Right lobe of liver (tissue), 4 donors: ENCODE results near the gene CRTC2.
"Not testable (repeated sequence)": the region's sequence is repeated elsewhere in the genome, so short reads cannot be mapped to it uniquely, and the experiment has no call there.

Source experiments
- POLR2A ChIP-seq: fragments of 450-650 bp; IDR thresholded peaks from one replicate; pipeline ENCODE4 v1.6.1; 2017; ENCODE audit warnings: antibody characterized with exemption, mild to moderate bottlenecking
- TF ChIP-seq, protein P1 (sequence below), 4 donors: fragments of 200-600 bp in 3 of 4; fragments of 450-650 bp in 1 of 4; IDR thresholded peaks; one replicate each; pipeline versions ENCODE4 v1.5.1 to v1.8.0; 2016 to 2022; ENCODE audit warnings: antibody characterized with exemption in 4 of 4, mild to moderate bottlenecking in 2 of 4
- donor health status: DM: no; HTN: no; CAD: no.
- donor health status: DM: no; HTN: no; CAD: no.
- donor health status: DM: no; HTN: yes; CAD: no.

DNA sequence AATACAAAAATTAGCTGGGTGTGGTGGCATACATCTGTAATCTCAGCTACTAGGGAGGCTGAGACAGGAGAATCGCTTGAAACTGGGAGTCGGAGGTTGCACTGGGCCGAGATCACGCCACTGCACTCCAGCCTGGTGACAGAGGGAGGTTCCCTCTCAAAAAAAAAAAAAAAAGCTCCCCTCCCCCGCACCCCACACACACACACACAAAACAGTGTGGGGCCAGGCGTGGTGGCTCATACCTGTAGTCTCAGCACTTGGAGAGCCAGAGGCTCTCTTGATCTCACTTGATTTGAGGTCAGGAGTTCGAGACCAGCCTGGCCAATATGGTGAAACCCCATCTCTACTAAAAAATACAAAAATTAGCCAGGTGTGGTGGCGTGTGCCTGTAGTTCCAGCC, 52.5 kb downstream of the CRTC2 start:
- TF ChIP-seq, protein P1, sequence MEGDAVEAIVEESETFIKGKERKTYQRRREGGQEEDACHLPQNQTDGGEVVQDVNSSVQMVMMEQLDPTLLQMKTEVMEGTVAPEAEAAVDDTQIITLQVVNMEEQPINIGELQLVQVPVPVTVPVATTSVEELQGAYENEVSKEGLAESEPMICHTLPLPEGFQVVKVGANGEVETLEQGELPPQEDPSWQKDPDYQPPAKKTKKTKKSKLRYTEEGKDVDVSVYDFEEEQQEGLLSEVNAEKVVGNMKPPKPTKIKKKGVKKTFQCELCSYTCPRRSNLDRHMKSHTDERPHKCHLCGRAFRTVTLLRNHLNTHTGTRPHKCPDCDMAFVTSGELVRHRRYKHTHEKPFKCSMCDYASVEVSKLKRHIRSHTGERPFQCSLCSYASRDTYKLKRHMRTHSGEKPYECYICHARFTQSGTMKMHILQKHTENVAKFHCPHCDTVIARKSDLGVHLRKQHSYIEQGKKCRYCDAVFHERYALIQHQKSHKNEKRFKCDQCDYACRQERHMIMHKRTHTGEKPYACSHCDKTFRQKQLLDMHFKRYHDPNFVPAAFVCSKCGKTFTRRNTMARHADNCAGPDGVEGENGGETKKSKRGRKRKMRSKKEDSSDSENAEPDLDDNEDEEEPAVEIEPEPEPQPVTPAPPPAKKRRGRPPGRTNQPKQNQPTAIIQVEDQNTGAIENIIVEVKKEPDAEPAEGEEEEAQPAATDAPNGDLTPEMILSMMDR (IDR thresholded peaks at IDR 0.05), result not testable (repeated sequence)
- TF ChIP-seq POLR2A, result not testable (repeated sequence)
